ENCODE data around the gene TWIST2.

DNA sequence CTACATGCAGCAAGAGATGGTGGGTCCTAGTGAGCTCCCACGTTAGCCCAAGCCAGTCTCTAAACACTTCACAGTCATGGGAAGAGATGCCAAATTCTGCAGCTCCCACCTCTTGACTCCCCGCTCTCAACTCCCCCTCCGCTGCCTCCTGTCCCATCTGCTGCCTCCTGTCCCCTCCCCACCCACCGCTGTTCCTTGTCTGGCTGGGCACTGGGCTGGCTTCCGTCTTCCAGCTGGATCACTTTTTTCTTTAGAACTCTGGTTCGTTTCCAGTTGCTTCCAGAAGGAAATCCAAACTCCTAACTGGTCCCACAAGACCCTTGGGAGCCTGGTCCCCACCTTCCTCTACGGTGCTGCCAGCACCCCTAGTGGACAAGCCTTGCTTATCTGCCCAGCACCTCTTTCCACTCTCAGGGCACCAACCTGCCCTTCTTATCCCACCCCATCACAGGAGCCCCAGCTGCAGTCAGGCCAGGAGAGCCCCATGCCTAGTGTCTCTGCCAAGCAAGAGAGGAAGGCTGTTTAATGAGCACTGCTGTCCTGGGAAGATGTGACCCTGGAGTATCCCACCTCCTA is 12.1 kb upstream of the TWIST2 start:
- TF ChIP-seq POLR2AphosphoS5 (IDR thresholded peaks at IDR 0.05; ENCODE audit: low read depth, low read length) (no peak), EZH2phosphoT487 (IDR thresholded peaks at IDR 0.05; ENCODE audit: borderline replicate concordance, low read depth) (no peak), EP300 (IDR thresholded peaks at IDR 0.05; ENCODE audit: borderline replicate concordance in 1 of 2, low read depth in 1 of 2, low read length in 1 of 2) (no peak), REST (IDR thresholded peaks at IDR 0.05; ENCODE audit: low read depth, low read length) (no peak), RAD21 (IDR thresholded peaks at IDR 0.05; ENCODE audit: low read length) (no peak), NRF1 (IDR thresholded peaks at IDR 0.05; ENCODE audit: low read depth, low read length) (no peak), SMC3 (IDR thresholded peaks at IDR 0.05; ENCODE audit: low read depth, low read length) (no peak), NFIC (IDR thresholded peaks at IDR 0.05; ENCODE audit: borderline replicate concordance) (no peak), RXRA (IDR thresholded peaks at IDR 0.05; ENCODE audit: borderline replicate concordance, low read depth) (no peak), GABPA (IDR thresholded peaks at IDR 0.05; ENCODE audit: low read depth) (no peak), FOSL2 (IDR thresholded peaks at IDR 0.05; ENCODE audit: borderline replicate concordance, low read depth) (no peak)
- TF ChIP-seq, protein P1, sequence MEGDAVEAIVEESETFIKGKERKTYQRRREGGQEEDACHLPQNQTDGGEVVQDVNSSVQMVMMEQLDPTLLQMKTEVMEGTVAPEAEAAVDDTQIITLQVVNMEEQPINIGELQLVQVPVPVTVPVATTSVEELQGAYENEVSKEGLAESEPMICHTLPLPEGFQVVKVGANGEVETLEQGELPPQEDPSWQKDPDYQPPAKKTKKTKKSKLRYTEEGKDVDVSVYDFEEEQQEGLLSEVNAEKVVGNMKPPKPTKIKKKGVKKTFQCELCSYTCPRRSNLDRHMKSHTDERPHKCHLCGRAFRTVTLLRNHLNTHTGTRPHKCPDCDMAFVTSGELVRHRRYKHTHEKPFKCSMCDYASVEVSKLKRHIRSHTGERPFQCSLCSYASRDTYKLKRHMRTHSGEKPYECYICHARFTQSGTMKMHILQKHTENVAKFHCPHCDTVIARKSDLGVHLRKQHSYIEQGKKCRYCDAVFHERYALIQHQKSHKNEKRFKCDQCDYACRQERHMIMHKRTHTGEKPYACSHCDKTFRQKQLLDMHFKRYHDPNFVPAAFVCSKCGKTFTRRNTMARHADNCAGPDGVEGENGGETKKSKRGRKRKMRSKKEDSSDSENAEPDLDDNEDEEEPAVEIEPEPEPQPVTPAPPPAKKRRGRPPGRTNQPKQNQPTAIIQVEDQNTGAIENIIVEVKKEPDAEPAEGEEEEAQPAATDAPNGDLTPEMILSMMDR (IDR thresholded peaks at IDR 0.05) = peak; percentile 26; the same call in 1 of the 2 replicates
- TF ChIP-seq, protein P2, sequence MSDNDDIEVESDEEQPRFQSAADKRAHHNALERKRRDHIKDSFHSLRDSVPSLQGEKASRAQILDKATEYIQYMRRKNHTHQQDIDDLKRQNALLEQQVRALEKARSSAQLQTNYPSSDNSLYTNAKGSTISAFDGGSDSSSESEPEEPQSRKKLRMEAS (IDR thresholded peaks at IDR 0.05; ENCODE audit: low read depth) = no peak
- TF ChIP-seq, protein P3, sequence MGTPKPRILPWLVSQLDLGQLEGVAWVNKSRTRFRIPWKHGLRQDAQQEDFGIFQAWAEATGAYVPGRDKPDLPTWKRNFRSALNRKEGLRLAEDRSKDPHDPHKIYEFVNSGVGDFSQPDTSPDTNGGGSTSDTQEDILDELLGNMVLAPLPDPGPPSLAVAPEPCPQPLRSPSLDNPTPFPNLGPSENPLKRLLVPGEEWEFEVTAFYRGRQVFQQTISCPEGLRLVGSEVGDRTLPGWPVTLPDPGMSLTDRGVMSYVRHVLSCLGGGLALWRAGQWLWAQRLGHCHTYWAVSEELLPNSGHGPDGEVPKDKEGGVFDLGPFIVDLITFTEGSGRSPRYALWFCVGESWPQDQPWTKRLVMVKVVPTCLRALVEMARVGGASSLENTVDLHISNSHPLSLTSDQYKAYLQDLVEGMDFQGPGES (IDR thresholded peaks at IDR 0.05; ENCODE audit: low read depth, low read length) = no peak
